C4-2B (cell line): Measurements from ENCODE around the gene SPTBN4.

Experiments used
- ZFX ChIP-seq: fragments of 450-650 bp; IDR thresholded peaks from 2 replicates; pipeline ENCODE4 v1.6.1; 2017
- TF ChIP-seq, protein P1 (sequence below): fragments of 450-650 bp; conservative IDR thresholded peaks from 2 replicates; pipeline ENCODE4 v1.5.1; 2017; ENCODE audit warnings: mild to moderate bottlenecking

GRCh38 chr19:40466219-40466984 is 399 bp upstream of the SPTBN4 start:
- TF ChIP-seq, protein P1, sequence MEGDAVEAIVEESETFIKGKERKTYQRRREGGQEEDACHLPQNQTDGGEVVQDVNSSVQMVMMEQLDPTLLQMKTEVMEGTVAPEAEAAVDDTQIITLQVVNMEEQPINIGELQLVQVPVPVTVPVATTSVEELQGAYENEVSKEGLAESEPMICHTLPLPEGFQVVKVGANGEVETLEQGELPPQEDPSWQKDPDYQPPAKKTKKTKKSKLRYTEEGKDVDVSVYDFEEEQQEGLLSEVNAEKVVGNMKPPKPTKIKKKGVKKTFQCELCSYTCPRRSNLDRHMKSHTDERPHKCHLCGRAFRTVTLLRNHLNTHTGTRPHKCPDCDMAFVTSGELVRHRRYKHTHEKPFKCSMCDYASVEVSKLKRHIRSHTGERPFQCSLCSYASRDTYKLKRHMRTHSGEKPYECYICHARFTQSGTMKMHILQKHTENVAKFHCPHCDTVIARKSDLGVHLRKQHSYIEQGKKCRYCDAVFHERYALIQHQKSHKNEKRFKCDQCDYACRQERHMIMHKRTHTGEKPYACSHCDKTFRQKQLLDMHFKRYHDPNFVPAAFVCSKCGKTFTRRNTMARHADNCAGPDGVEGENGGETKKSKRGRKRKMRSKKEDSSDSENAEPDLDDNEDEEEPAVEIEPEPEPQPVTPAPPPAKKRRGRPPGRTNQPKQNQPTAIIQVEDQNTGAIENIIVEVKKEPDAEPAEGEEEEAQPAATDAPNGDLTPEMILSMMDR: no peak
- TF ChIP-seq ZFX: no peak
